Measurements from ENCODE around the gene BCL10. TPM values are rescaled to one million over a fixed set of nuclear protein-coding genes. Genes with fewer than 3 reads are reported as not detected.

BCL10 gene
- total RNA-seq, 1 donor from 2014 or later: 25.5 TPM

Other genes starting within 250 kb of the BCL10 start
- gene MCOLN3, start 228.1 kb downstream of the BCL10 start, total RNA-seq: 0.51 and 0.66 TPM in 2 replicates
- gene SYDE2, start 75.6 kb downstream of the BCL10 start, total RNA-seq: 1.2 and 1.4 TPM in 2 replicates
- gene C1orf52, start 17.0 kb downstream of the BCL10 start, total RNA-seq: 29.8 and 32.3 TPM in 2 replicates
- not detected in 2 replicates for gene DDAH1, start 188.5 kb upstream of the BCL10 start, total RNA-seq